ENCODE results near the gene ZNF385C. TPM values are rescaled to one million over a fixed set of nuclear protein-coding genes. Genes with fewer than 3 reads are reported as not detected.

Gene ZNF385C
- total RNA-seq, 1 experiment from 2014 or later: 1.1 TPM

GRCh38 chr17:42050393-42051012, 47.8 kb downstream of the ZNF385C start, which contains the start of gene C17orf113:
C17orf113 (minus strand) TSS chr17:42050601; CDS start chr17:42043376, 7,225 bp downstream.
- peak; percentile 88 for ATAC-seq
- POLR2A ChIA-PET: interaction anchor here (0.9 kb wide), 1 partner anchor 31 kb away, joined by 3 read pairs; the partner anchor contains the start of gene NKIRAS2
- peaks cover 11% of the 10 kb centered on the region; the same call in 1 of the 2 replicates for H3K27me3 ChIP-seq (ENCODE audit: insufficient read depth, low read length)

More at GRCh38 chr17:42050393-42051012, 47.8 kb downstream of the ZNF385C start, which contains the start of gene C17orf113:
- Histone ChIP-seq H3K4me2 (ENCODE audit: low read length) (peak within 1 kb of the TSS; percentile 94), H3K36me3 (ENCODE audit: control insufficient read depth in 1 of 2, insufficient read depth in 2 of 2, low read length in 2 of 2) (no peaks in the 10 kb centered on the region), H2AFZ (ENCODE audit: low read depth, low read length, poor library complexity, severe bottlenecking) (peak within 1 kb of the TSS; percentile 82), H3K27ac (ENCODE audit: low read depth, low read length) (peak within 1 kb of the TSS; percentile 39; the same call in 1 of the 2 replicates), H3K9ac (ENCODE audit: low read length) (peak within 1 kb of the TSS; percentile 65), H3K9me2 (ENCODE audit: insufficient read depth) (no peaks in the 10 kb centered on the region), H3K4me3 (replicated peaks in 1 of 2; ENCODE audit: low read depth in 1 of 2, low read length in 2 of 2) (peak within 1 kb of the TSS; percentile 63 to 76), H4K20me1 (ENCODE audit: insufficient read depth) (no peaks in the 10 kb centered on the region), H3K79me2 (ENCODE audit: insufficient read depth, low read length) (no peaks in the 10 kb centered on the region), H3K9me3 (ENCODE audit: control insufficient read depth in 1 of 2, insufficient read depth in 1 of 2, low read depth in 1 of 2, low read length in 2 of 2) (no peaks in the 10 kb centered on the region), H3K4me1 (ENCODE audit: control insufficient read depth in 1 of 2, insufficient read depth in 2 of 2, low read length in 2 of 2) (peaks cover 12 to 30% of the 10 kb centered on the region in 2 experiments)
- intact Hi-C loops (cut with micrococcal nuclease): no loop called here
- TF ChIP-seq SIN3A (IDR thresholded peaks at IDR 0.05; ENCODE audit: low read depth): no peak
- peak; percentile 39 for TF ChIP-seq RAD21 (IDR thresholded peaks at IDR 0.05; ENCODE audit: low read depth)
- TF ChIP-seq YY1 (IDR thresholded peaks at IDR 0.05; ENCODE audit: extremely low read depth, insufficient replicate concordance, low read depth, low read length): peak; percentile 88
- TF ChIP-seq EGR1 (IDR thresholded peaks at IDR 0.05; ENCODE audit: low read depth): 0 out of 2 replicates have a peak, but pooled peaks have one; percentile 42
- TF ChIP-seq REST (IDR thresholded peaks at IDR 0.05; ENCODE audit: low read depth): no peak
- no peak for TF ChIP-seq ZBTB33 (IDR thresholded peaks at IDR 0.05; ENCODE audit: extremely low read depth, insufficient replicate concordance, low read length)
- TF ChIP-seq ZFX (IDR thresholded peaks at IDR 0.05): no peak
- no peak for TF ChIP-seq ATF3 (IDR thresholded peaks at IDR 0.05)
- TF ChIP-seq MAX (IDR thresholded peaks at IDR 0.05): no peak
- peak; percentile 61 for TF ChIP-seq POLR2AphosphoS5 (IDR thresholded peaks at IDR 0.05; ENCODE audit: low read depth, low read length)
- peak; percentile 18 to 45 (median 34); a peak in 2 of 6 replicates for TF ChIP-seq CTCF (IDR thresholded peaks at IDR 0.05 in 2 of 3, conservative IDR thresholded peaks at IDR 0.05 in 1 of 3; ENCODE audit: borderline replicate concordance in 1 of 3, insufficient read depth in 1 of 3, low read depth in 2 of 3, low read length in 2 of 3)
- no TSS peak for BruUV-seq (replicated peaks)
- no peak for DNase-seq (ENCODE audit: low read depth, low spot score)
- ChIA-PET CTCF (interaction anchor here (1.2 kb wide), 1 partner anchor 15 kb away, joined by 3 read pairs; no protein-coding TSS in a partner anchor), RAD21 (ENCODE audit: low non-redundant PET in 1 of 2, low total read pairs in 2 of 2, uncharacterized antibody in 2 of 2, unreplicated experiment in 2 of 2) (no interaction called here)
